Lower leg skin (tissue), 4 donors: ENCODE data around the gene KDM4B. TPM values are rescaled to one million over a fixed set of nuclear protein-coding genes. Genes with fewer than 3 reads are reported as not detected.

Source experiments
- DNase-seq, 2 donors: peaks; one replicate each; pipeline ENCODE4 v3.0.0-alpha.2; 2019; ENCODE audit warnings: low spot score in 2 of 2
- H3K4me3 ChIP-seq: fragments of 200-600 bp; sonication (generic); 2 replicates; pipeline ENCODE4 v1.5.1; 2017; ENCODE audit warnings: mild to moderate bottlenecking, low read depth; ENCODE audit not compliant: poor library complexity, severe bottlenecking
- CTCF ChIP-seq, 3 donors: fragments of 450-650 bp; IDR thresholded peaks; one replicate each; pipeline ENCODE4 v1.5.1; 2016; ENCODE audit warnings: antibody characterized with exemption in 3 of 3, mild to moderate bottlenecking in 3 of 3, moderate library complexity in 2 of 3
- POLR2A ChIP-seq, 2 donors: fragments of 450-650 bp; IDR thresholded peaks; one replicate each; pipeline ENCODE4 v1.6.1; 2016 to 2017; ENCODE audit warnings: antibody characterized with exemption in 2 of 2, mild to moderate bottlenecking in 1 of 2, moderate library complexity in 1 of 2
- WGBS, 2 donors: methylation state at CpG; one replicate each; pipeline ENCODE4 v1.1.5; 2018; 5-methylcytosine and 5-hydroxymethylcytosine counted together
- intact Hi-C: fragments of 100-400 bp; cut with DNase I; formaldehyde crosslinking; loops from one replicate; pipeline ENCODE4 v1.15.0; 2023; ENCODE audit warnings: low total_unique reads
- total RNA-seq, 4 donors: library from RNA; depleted of rRNA; stranded (reverse); fragments of >200 nt; gene quantifications; one replicate each; pipeline ENCODE4 v1.1.0, GENCODE V29; 2016

KDM4B gene
- total RNA-seq, 4 donors from 2014 or later: 40.1 to 71.4 (median 51.3) TPM

DNA sequence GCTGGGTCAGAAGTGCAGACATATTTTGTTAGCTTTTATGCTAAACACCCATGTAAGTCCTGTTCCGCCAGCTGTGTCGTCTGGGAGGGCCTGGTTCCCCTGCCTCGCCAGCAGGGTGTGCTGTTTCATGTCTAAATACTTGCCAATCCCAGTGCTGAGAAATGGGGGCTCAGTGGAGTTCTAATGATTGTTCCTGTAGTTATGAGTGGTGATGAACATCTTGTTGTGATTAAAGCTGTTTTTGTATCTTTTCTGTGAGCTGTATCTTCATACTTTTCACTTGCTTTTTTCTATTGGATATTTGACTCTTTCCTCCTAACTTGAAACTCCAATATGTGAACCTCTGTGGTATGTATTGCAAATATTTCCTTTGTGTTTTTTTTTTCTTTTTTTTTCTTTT lies 32.7 kb downstream of the KDM4B start:
- WGBS, 2 donors: 51 to 66% methylated on average over 3 of the region's 3 CpGs
- intact Hi-C loops: no loop called here
- TF ChIP-seq CTCF (IDR thresholded peaks at IDR 0.05) (no peak), POLR2A (IDR thresholded peaks at IDR 0.05) (no peak)
- H3K4me3 ChIP-seq: no peak overlapping the region
- DNase-seq: no peak

DNA sequence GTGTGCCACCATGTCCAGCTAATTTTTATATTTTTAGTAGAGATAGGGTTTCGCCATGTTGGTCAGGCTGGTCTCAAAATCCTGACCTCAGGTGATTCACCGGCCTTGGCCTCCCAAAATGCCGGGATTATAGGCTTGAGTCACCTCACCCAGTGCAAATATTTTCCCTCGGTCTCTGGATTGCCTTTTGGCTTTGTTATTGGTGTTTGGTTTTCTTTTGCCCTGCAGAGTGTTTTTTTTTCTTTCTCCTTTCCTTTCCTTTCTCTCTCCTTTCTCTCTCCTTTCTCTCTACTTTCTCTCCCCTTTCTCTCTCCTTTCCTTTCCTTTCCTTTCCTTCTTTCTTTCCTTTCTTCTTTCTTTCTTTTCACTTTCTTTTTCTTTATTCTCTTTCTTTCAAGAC lies 33.2 kb downstream of the KDM4B start:
- 82 to 83% methylated on average over 4 of the region's 4 CpGs for WGBS, 2 donors
- DNase-seq: no peak
- no peak for TF ChIP-seq CTCF (IDR thresholded peaks at IDR 0.05)
- no peak for TF ChIP-seq POLR2A (IDR thresholded peaks at IDR 0.05)
- intact Hi-C loops: no loop called here
- H3K4me3 ChIP-seq: no peak overlapping the region

DNA sequence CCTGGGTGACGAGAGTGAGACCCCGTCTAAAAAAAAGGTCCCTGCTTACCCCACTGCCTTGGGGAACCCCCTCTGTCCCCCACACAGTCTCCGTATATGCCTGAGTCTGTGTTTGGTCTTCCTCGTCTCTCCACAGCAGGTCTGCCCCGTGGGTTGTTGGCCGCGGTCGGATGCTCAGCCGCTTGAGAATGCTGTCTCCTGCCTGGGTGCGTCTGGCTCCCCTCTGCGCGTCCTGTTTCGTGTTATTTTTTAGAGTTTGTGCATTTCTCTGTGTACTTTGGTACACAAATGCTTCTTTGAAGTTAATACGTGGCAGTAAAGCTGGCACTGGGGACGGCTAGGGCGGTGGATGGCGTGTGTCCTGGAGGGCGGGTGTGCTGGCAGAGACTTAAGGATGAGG lies 34.9 kb downstream of the KDM4B start:
- TF ChIP-seq CTCF (IDR thresholded peaks at IDR 0.05): no peak
- no peak for TF ChIP-seq POLR2A (IDR thresholded peaks at IDR 0.05)
- H3K4me3 ChIP-seq: no peak overlapping the region
- no peak for DNase-seq
- intact Hi-C loops: no loop called here
- WGBS, 2 donors: 65 to 69% methylated on average over 16 to 18 of the region's 18 CpGs

DNA sequence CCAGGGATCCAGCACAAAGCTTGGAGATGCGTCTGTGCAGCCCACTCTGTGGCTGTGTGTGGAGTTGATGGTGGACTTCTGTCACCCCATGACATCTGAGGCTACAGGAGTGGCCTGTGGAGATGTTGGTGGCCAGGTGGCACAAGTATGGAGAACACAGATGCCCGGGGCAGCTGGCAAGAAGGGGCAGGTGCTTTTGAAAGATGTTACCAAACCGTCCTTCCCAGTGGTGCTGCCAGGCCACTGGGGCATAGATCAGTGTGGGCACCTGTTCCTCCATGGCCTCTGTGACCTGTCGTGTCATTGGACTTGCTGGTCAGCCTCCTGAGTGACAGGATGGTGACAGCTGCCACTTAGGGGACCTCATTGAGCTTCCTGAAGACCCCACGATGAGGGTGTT lies 36.2 kb downstream of the KDM4B start:
- DNase-seq: no peak
- intact Hi-C loops: no loop called here
- no peak overlapping the region for H3K4me3 ChIP-seq
- 83 to 90% methylated on average over 5 of the region's 5 CpGs for WGBS, 2 donors
- TF ChIP-seq POLR2A (IDR thresholded peaks at IDR 0.05): no peak
- no peak for TF ChIP-seq CTCF (IDR thresholded peaks at IDR 0.05)

DNA sequence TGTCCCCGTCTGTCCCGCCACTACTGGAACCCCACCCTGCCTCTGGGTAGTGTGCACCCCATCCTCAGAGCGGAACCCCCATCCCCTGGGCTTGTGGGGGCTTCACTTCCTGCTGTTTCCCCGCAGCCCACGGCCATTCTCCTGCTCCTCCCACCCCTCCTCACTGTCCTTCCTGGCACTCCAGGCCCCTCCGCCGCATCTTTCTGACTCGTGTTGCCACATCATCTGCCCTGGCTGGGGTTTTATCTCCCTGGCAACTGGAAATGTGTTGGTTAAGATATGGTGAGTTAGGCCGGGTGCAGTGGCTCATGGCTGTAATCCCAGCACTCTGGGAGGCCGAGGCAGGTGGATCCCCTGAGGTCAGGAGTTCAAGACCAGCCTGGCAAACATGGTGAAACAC lies 37.3 kb downstream of the KDM4B start:
- no peak overlapping the region for H3K4me3 ChIP-seq
- no peak for TF ChIP-seq POLR2A (IDR thresholded peaks at IDR 0.05)
- TF ChIP-seq CTCF (IDR thresholded peaks at IDR 0.05): no peak
- intact Hi-C loops: no loop called here
- no peak for DNase-seq
- WGBS, 2 donors: 75 to 77% methylated on average over 10 of the region's 10 CpGs

GRCh38 chr19:5006821-5007220 lies 37.9 kb downstream of the KDM4B start:
- DNase-seq: no peak
- intact Hi-C loops: no loop called here
- 92% methylated on average over 13 of the region's 13 CpGs for WGBS, 2 donors
- no peak overlapping the region for H3K4me3 ChIP-seq
- no peak for TF ChIP-seq CTCF (IDR thresholded peaks at IDR 0.05)
- TF ChIP-seq POLR2A (IDR thresholded peaks at IDR 0.05): no peak
